HCT116 (cell line): ENCODE results near the gene DDX28. TPM values are rescaled to one million over a fixed set of nuclear protein-coding genes. Genes with fewer than 3 reads are reported as not detected.

ENCODE experiments used
- ATAC-seq: fragments of 200-7000 bp; cut with Tn5 transposase; 2 replicates; pipeline ENCODE4 v1.9.1; 2020; ENCODE audit warnings: mild to moderate bottlenecking, moderate library complexity
- BruUV-seq: library from RNA; stranded (reverse); fragments of 400-500 nt; replicated peaks from 2 replicates; lab custom pipeline; 2021; lab: Mats Ljungman, UMichigan
- CTCF ChIA-PET: fragments of 300-600 bp; sonication (Branson Sonifier 250); formaldehyde crosslinking; loops from one replicate; lab custom pipeline; 2021; ENCODE audit warnings: antibody characterized with exemption; lab: Charles Lee
- POLR2A ChIA-PET: fragments of 300-600, 350-600 bp; sonication (Branson Sonifier 250); formaldehyde crosslinking; loops from one replicate; lab custom pipeline; 2021; ENCODE audit warnings: antibody characterized with exemption; lab: Charles Lee
- RAD21 ChIA-PET, 2 experiments: fragments of 300-600 bp; sonication (Branson Sonifier 250); formaldehyde crosslinking; loops; one replicate each; lab custom pipeline; 2023; ENCODE audit warnings: low total read pairs in 2 of 2; ENCODE audit not compliant: uncharacterized antibody in 2 of 2, unreplicated experiment in 2 of 2, low non-redundant PET in 1 of 2; lab: Charles Lee
- DNase-seq: peaks from one replicate; pipeline ENCODE4 v3.0.0-alpha.2; 2010; ENCODE audit warnings: low read depth, low spot score
- H2AFZ ChIP-seq: fragments of 200-600 bp; shearing (Covaris generic), sonication (generic); 2 replicates; pipeline ENCODE4 v1.6.1; 2017; ENCODE audit warnings: low read depth, mixed run types, mixed read lengths, antibody characterized with exemption, low read length; ENCODE audit not compliant: poor library complexity, severe bottlenecking
- H3K27ac ChIP-seq: 2 replicates; pipeline ENCODE4 v1.5.1; 2012; ENCODE audit warnings: low read depth, low read length
- H3K27me3 ChIP-seq: fragments of 200-600 bp; sonication (generic); 2 replicates; pipeline ENCODE4 v1.6.1; 2016; ENCODE audit warnings: mixed run types, low read length, mixed read lengths; ENCODE audit not compliant: insufficient read depth
- H3K36me3 ChIP-seq, 2 experiments: fragments of 200-500 bp in 1 of 2; fragments of 200-600 bp in 1 of 2; sonication (Bioruptor generic) in 1 of 2; sonication (generic) in 1 of 2; 2 replicates each; pipeline versions ENCODE4 v1.5.1 to v1.6.1; 2014 to 2016; ENCODE audit warnings: low read length in 2 of 2, inconsistent platforms in 1 of 2, mixed read lengths in 1 of 2, mixed run types in 1 of 2; ENCODE audit not compliant: insufficient read depth in 2 of 2, control insufficient read depth in 1 of 2
- H3K4me1 ChIP-seq, 2 experiments: fragments of 200-600 bp in 1 of 2; sonication (generic) in 1 of 2; 2 replicates each; pipeline versions ENCODE4 v1.5.1 to v1.6.1; 2012 to 2017; ENCODE audit warnings: low read length in 2 of 2, inconsistent platforms in 1 of 2, mild to moderate bottlenecking in 1 of 2, mixed read lengths in 1 of 2, mixed run types in 1 of 2, moderate library complexity in 1 of 2; ENCODE audit not compliant: insufficient read depth in 2 of 2, control insufficient read depth in 1 of 2
- H3K4me2 ChIP-seq: fragments of 200-600 bp; sonication (generic); 2 replicates; pipeline ENCODE4 v1.6.1; 2017; ENCODE audit warnings: mixed run types, low read length, mixed read lengths
- H3K4me3 ChIP-seq, 2 experiments: fragments of 200-600 bp in 1 of 2; sonication (generic) in 1 of 2; replicated peaks in 1 of 2; 2 replicates each; pipeline ENCODE4 v1.5.1; 2011 to 2016; ENCODE audit warnings: low read length in 2 of 2, control low read depth in 1 of 2, low read depth in 1 of 2, mild to moderate bottlenecking in 1 of 2, mixed read lengths in 1 of 2, mixed run types in 1 of 2
- H3K79me2 ChIP-seq: fragments of 200-600 bp; sonication (generic); 2 replicates; pipeline ENCODE4 v1.6.1; 2017; ENCODE audit warnings: mild to moderate bottlenecking, mixed run types, low read length, moderate library complexity, mixed read lengths; ENCODE audit not compliant: insufficient read depth
- H3K9ac ChIP-seq: fragments of 200-600 bp; sonication (generic); 2 replicates; pipeline ENCODE4 v1.6.1; 2016; ENCODE audit warnings: low read length, mixed read lengths
- H3K9me2 ChIP-seq: fragments of 200-600 bp; sonication (generic), shearing (Covaris generic); 2 replicates; pipeline ENCODE4 v1.6.1; 2017; ENCODE audit warnings: mixed run types, mild to moderate bottlenecking, moderate library complexity; ENCODE audit not compliant: insufficient read depth
- H3K9me3 ChIP-seq, 2 experiments: fragments of 200-500 bp in 1 of 2; fragments of 200-600 bp in 1 of 2; sonication (Bioruptor generic) in 1 of 2; sonication (generic) in 1 of 2; 2 replicates each; pipeline ENCODE4 v1.6.1; 2014 to 2017; ENCODE audit warnings: low read length in 2 of 2, mixed read lengths in 2 of 2, inconsistent platforms in 1 of 2, low read depth in 1 of 2, mild to moderate bottlenecking in 1 of 2, mixed run types in 1 of 2, moderate library complexity in 1 of 2; ENCODE audit not compliant: control insufficient read depth in 1 of 2, insufficient read depth in 1 of 2
- H4K20me1 ChIP-seq: fragments of 200-600 bp; sonication (generic), shearing (Covaris generic); 2 replicates; pipeline ENCODE4 v1.6.1; 2017; ENCODE audit warnings: mixed run types, mild to moderate bottlenecking, moderate library complexity; ENCODE audit not compliant: insufficient read depth
- CBX3 ChIP-seq: IDR thresholded peaks from 2 replicates; pipeline ENCODE4 v1.6.1; 2012; ENCODE audit warnings: low read depth
- CEBPB ChIP-seq: IDR thresholded peaks from 2 replicates; pipeline ENCODE4 v1.6.1; 2012; ENCODE audit warnings: low read depth
- EGR1 ChIP-seq: IDR thresholded peaks from 2 replicates; pipeline ENCODE4 v1.6.1; 2012; ENCODE audit warnings: low read depth
- ELF1 ChIP-seq: IDR thresholded peaks from 2 replicates; pipeline ENCODE4 v1.6.1; 2012; ENCODE audit warnings: low read depth, borderline replicate concordance
- EZH2 ChIP-seq: fragments of 200-600 bp; sonication (generic); IDR thresholded peaks from 2 replicates; pipeline ENCODE4 v1.6.1; 2017; ENCODE audit warnings: antibody characterized with exemption, mixed run types
- EZH2phosphoT487 ChIP-seq: fragments of 200-600 bp; IDR thresholded peaks from 2 replicates; pipeline ENCODE4 v1.6.1; 2018; ENCODE audit warnings: antibody characterized with exemption, borderline replicate concordance
- FOSL1 ChIP-seq: IDR thresholded peaks from 2 replicates; pipeline ENCODE4 v1.6.1; 2012; ENCODE audit warnings: low read depth
- POLR2A ChIP-seq: IDR thresholded peaks from 2 replicates; pipeline ENCODE4 v1.7.0; 2011; ENCODE audit warnings: borderline replicate concordance; ENCODE audit not compliant: insufficient read depth, insufficient read length; ENCODE audit errors: extremely low read depth
- SIN3A ChIP-seq: IDR thresholded peaks from 2 replicates; pipeline ENCODE4 v1.6.1; 2012; ENCODE audit warnings: low read depth
- SP1 ChIP-seq: IDR thresholded peaks from 2 replicates; pipeline ENCODE4 v1.6.1; 2012; ENCODE audit warnings: low read depth
- SRF ChIP-seq: IDR thresholded peaks from 2 replicates; pipeline ENCODE4 v1.6.1; 2012; ENCODE audit warnings: low read depth
- TCF7L2 ChIP-seq: IDR thresholded peaks from 2 replicates; pipeline ENCODE4 v1.7.0; 2011; ENCODE audit warnings: borderline replicate concordance, inconsistent platforms; ENCODE audit not compliant: insufficient read depth, insufficient read length; ENCODE audit errors: extremely low read depth
- ZFX ChIP-seq: fragments of 450-650 bp; IDR thresholded peaks from 2 replicates; pipeline ENCODE4 v1.6.1; 2017
- intact Hi-C: fragments of 100-400 bp; cut with micrococcal nuclease; formaldehyde crosslinking; loops from 2 replicates; pipeline ENCODE4 v1.10.0; 2022
- total RNA-seq: library from RNA; stranded (reverse); gene quantifications from one replicate; pipeline ENCODE4 v1.2.1, GENCODE V29; 2021; ENCODE audit not compliant: unreplicated experiment
- TF ChIP-seq, protein P1 (sequence below): IDR thresholded peaks from 2 replicates; pipeline ENCODE4 v1.6.1; 2011; ENCODE audit warnings: mild to moderate bottlenecking, low read length, moderate library complexity; ENCODE audit not compliant: insufficient replicate concordance; ENCODE audit errors: extremely low read depth
- TF ChIP-seq, protein P2 (sequence below): IDR thresholded peaks from 2 replicates; pipeline ENCODE4 v1.6.1; 2012

Gene DDX28
- total RNA-seq, 1 experiment from 2014 or later, result 13.8 TPM

DNA sequence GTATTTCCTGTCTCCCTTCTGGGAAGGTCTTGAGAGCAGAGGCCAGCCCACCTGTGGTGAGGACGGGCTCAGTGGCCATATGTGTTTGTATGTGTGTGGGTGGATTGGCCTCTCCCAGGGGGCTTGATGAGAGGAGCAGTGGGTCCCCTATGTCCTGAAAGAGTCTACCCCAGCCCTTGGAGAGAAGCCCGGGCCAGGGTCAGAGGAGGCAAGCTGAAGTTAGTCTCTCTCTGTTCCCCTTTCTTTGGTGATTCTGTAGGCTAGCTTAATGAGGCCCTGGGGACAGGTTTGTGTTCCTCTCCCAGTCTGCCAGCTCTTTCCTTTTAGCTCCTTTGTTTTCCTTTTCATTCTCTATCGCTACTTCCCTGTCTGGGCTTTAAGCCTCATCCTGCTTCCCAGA is 38.4 kb upstream of the DDX28 start:
- intact Hi-C loops, result no loop called here
- Histone ChIP-seq H2AFZ (no peak overlapping the region), H4K20me1 (no peaks in the 10 kb centered on the region), H3K9me2 (no peaks in the 10 kb centered on the region), H3K4me3 (no peak overlapping the region), H3K27ac (no peak overlapping the region), H3K4me2 (no peak overlapping the region), H3K4me1 (no peaks in the 10 kb centered on the region), H3K9ac (no peak overlapping the region), H3K9me3 (no peaks in the 10 kb centered on the region), H3K36me3 (peaks cover 0 to 23% of the 10 kb centered on the region in 2 experiments; a peak in 1 of 4 replicates), H3K79me2 (no peaks in the 10 kb centered on the region), H3K27me3 (no peaks in the 10 kb centered on the region)
- ATAC-seq, result no peak
- no TSS peak for BruUV-seq
- ChIA-PET CTCF (interaction anchor here (1.0 to 1.3 kb wide), 2 partner anchors 10 to 20 kb away, joined by 3 to 4 read pairs; no protein-coding TSS in a partner anchor), RAD21 (no interaction called here), POLR2A (no interaction called here)
- no peak for TF ChIP-seq EGR1
- no peak for TF ChIP-seq POLR2A
- no peak for TF ChIP-seq CEBPB
- TF ChIP-seq TCF7L2, result no peak
- no peak for TF ChIP-seq EZH2
- no peak for TF ChIP-seq FOSL1
- TF ChIP-seq ZFX, result no peak
- no peak for TF ChIP-seq CBX3
- TF ChIP-seq ELF1, result no peak
- TF ChIP-seq SP1, result no peak
- DNase-seq, result no peak

DNA sequence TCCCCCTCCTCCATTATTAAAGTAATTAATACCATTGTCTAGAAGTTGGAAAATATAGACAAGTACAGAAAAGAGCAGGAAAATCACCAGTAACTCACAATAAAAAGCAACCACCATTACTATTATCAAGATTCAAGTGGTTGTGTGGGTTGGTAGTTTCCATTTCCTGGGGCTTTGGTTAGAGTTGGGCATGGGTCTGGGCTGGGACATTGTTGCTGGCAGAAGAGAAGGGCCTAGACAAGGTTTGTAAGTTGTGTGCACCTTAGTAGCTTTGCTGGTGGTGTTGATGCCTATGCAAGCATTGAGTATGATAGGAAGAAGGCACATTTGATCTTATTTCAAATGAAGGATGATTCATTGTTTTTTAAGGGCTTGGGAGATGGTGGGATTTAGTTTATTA is 36.8 kb upstream of the DDX28 start:
- no peaks in the 10 kb centered on the region for H3K27me3 ChIP-seq
- ATAC-seq, result no peak
- POLR2A ChIA-PET, result no interaction called here
- no peaks in the 10 kb centered on the region for H3K79me2 ChIP-seq
- H3K27ac ChIP-seq, result no peak overlapping the region
- no TSS peak for BruUV-seq
- CTCF ChIA-PET, result no interaction called here
- no peak overlapping the region for H3K9ac ChIP-seq
- H3K4me2 ChIP-seq, result no peak overlapping the region
- H2AFZ ChIP-seq, result no peak overlapping the region
- H3K36me3 ChIP-seq, result peaks cover 0 to 26% of the 10 kb centered on the region in 2 experiments; a peak in 1 of 4 replicates
- no peak for DNase-seq
- no peaks in the 10 kb centered on the region for H3K9me2 ChIP-seq
- intact Hi-C loops, result no loop called here
- no peaks in the 10 kb centered on the region for H3K4me1 ChIP-seq
- H3K4me3 ChIP-seq, result no peak overlapping the region
- no peaks in the 10 kb centered on the region for H3K9me3 ChIP-seq
- no peaks in the 10 kb centered on the region for H4K20me1 ChIP-seq
- RAD21 ChIA-PET, result no interaction called here
- TF ChIP-seq, protein P1, sequence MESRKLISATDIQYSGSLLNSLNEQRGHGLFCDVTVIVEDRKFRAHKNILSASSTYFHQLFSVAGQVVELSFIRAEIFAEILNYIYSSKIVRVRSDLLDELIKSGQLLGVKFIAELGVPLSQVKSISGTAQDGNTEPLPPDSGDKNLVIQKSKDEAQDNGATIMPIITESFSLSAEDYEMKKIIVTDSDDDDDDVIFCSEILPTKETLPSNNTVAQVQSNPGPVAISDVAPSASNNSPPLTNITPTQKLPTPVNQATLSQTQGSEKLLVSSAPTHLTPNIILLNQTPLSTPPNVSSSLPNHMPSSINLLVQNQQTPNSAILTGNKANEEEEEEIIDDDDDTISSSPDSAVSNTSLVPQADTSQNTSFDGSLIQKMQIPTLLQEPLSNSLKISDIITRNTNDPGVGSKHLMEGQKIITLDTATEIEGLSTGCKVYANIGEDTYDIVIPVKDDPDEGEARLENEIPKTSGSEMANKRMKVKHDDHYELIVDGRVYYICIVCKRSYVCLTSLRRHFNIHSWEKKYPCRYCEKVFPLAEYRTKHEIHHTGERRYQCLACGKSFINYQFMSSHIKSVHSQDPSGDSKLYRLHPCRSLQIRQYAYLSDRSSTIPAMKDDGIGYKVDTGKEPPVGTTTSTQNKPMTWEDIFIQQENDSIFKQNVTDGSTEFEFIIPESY, result no peak
- no peak for TF ChIP-seq EZH2phosphoT487
- no peak for TF ChIP-seq ELF1
- no peak for TF ChIP-seq CEBPB
- no peak for TF ChIP-seq TCF7L2
- TF ChIP-seq SIN3A, result no peak
- no peak for TF ChIP-seq SRF
- TF ChIP-seq EZH2, result no peak
- TF ChIP-seq, protein P2, sequence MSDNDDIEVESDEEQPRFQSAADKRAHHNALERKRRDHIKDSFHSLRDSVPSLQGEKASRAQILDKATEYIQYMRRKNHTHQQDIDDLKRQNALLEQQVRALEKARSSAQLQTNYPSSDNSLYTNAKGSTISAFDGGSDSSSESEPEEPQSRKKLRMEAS, result no peak
